ENCODE measurements around the gene CERS2.

DNA sequence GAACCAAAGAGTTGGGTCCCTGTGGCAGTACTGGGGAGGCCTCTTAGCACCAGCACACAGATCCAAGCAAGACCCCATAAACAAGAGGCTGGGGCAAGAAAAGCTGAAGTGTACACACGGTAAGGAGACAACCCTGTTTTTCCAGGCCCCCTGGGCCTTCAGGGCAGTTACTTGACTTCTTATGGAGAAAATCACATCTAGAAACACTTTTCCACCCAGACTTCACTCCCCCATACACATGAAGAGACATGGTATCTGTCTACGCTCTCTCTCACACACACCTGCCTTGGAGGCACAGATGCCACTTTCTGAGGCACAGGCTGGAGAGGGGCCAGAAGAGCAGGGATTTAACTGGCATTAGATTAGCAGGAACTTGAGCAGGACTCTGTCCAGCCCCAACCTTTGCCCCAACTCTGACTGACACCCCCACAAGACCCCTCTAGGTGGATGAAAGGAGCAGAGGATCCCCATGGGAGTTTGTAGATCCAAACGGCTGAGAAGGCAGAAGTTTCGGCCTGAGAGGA, 2.2 kb downstream of the CERS2 start:
- TF ChIP-seq, protein P1, sequence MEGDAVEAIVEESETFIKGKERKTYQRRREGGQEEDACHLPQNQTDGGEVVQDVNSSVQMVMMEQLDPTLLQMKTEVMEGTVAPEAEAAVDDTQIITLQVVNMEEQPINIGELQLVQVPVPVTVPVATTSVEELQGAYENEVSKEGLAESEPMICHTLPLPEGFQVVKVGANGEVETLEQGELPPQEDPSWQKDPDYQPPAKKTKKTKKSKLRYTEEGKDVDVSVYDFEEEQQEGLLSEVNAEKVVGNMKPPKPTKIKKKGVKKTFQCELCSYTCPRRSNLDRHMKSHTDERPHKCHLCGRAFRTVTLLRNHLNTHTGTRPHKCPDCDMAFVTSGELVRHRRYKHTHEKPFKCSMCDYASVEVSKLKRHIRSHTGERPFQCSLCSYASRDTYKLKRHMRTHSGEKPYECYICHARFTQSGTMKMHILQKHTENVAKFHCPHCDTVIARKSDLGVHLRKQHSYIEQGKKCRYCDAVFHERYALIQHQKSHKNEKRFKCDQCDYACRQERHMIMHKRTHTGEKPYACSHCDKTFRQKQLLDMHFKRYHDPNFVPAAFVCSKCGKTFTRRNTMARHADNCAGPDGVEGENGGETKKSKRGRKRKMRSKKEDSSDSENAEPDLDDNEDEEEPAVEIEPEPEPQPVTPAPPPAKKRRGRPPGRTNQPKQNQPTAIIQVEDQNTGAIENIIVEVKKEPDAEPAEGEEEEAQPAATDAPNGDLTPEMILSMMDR (IDR thresholded peaks at IDR 0.05) = no peak
- no peak for TF ChIP-seq POLR2A (IDR thresholded peaks at IDR 0.05)

Data from uterus (tissue), 2 donors.